NCI-H1092 (cell line): ENCODE data around the gene KIF1A.
"Not testable (repeated sequence)": the region's sequence is repeated elsewhere in the genome, so short reads cannot be mapped to it uniquely, and the experiment has no call there.

ENCODE experiments used
- DNase-seq: peaks from one replicate; lab custom pipeline; 2025; lab: John Stamatoyannopoulos, UW

The KIF1A gene

GRCh38 chr2:240787521-240788472 lies 32.2 kb downstream of the KIF1A start:
- no peak for DNase-seq

GRCh38 chr2:240786871-240787311 lies 33.1 kb downstream of the KIF1A start:
- no peak for DNase-seq

- no peak for DNase-seq
Measured at GRCh38 chr2:240786355-240786841, 33.6 kb downstream of the KIF1A start.

GRCh38 chr2:240785424-240786335 lies 34.3 kb downstream of the KIF1A start:
- no peak for DNase-seq

- no peak for DNase-seq
Measured at GRCh38 chr2:240784629-240785423, 35.2 kb downstream of the KIF1A start.

GRCh38 chr2:240783819-240784621 lies 36.0 kb downstream of the KIF1A start:
- DNase-seq, result no peak

GRCh38 chr2:240782886-240783818 lies 36.9 kb downstream of the KIF1A start:
- no peak for DNase-seq

- no peak for DNase-seq
Measured at GRCh38 chr2:240782221-240782885, 37.7 kb downstream of the KIF1A start.

GRCh38 chr2:240781471-240782220 lies 38.4 kb downstream of the KIF1A start:
- DNase-seq, result no peak

GRCh38 chr2:240780023-240780700 lies 39.9 kb downstream of the KIF1A start:
- DNase-seq, result no peak

GRCh38 chr2:240779250-240779832 lies 40.7 kb downstream of the KIF1A start:
- DNase-seq, result not testable (repeated sequence)

GRCh38 chr2:240778426-240778825 lies 41.6 kb downstream of the KIF1A start:
- no peak for DNase-seq

GRCh38 chr2:240777456-240778212 lies 42.4 kb downstream of the KIF1A start:
- no peak for DNase-seq

- no peak for DNase-seq
Measured at GRCh38 chr2:240775905-240776304, 44.1 kb downstream of the KIF1A start.

GRCh38 chr2:240774856-240775255 lies 45.2 kb downstream of the KIF1A start:
- DNase-seq, result no peak

- no peak for DNase-seq
Measured at GRCh38 chr2:240769096-240769495, 50.9 kb downstream of the KIF1A start.

GRCh38 chr2:240768216-240768615 lies 51.8 kb downstream of the KIF1A start:
- no peak for DNase-seq
